H9 (cell line): ENCODE measurements around the gene SNRPA1. TPM values are rescaled to one million over a fixed set of nuclear protein-coding genes. Genes with fewer than 3 reads are reported as not detected.

Experiments used
- DNase-seq: peaks from one replicate; pipeline ENCODE4 v3.0.0-alpha.2; 2017
- H2AFZ ChIP-seq: one replicate; pipeline ENCODE4 v1.6.1; 2013; ENCODE audit warnings: mild to moderate bottlenecking, low read length, control low read depth, moderate library complexity
- H2AK5ac ChIP-seq: 2 replicates; pipeline ENCODE4 v1.6.1; 2013; ENCODE audit warnings: low read length, control low read depth, mixed read lengths; ENCODE audit not compliant: insufficient read length
- H2BK120ac ChIP-seq: one replicate; pipeline ENCODE4 v1.6.1; 2013; ENCODE audit warnings: low read depth, mild to moderate bottlenecking, low read length, control low read depth, inconsistent platforms; ENCODE audit not compliant: poor library complexity, severe bottlenecking
- H2BK12ac ChIP-seq: 2 replicates; pipeline ENCODE4 v1.6.1; 2013; ENCODE audit warnings: low read length, control low read depth, mixed read lengths, low read depth; ENCODE audit not compliant: insufficient read length
- H2BK15ac ChIP-seq: 2 replicates; pipeline ENCODE4 v1.6.1; 2013; ENCODE audit warnings: low read depth, low read length, control low read depth
- H2BK20ac ChIP-seq: one replicate; pipeline ENCODE4 v1.6.1; 2013; ENCODE audit warnings: low read depth, mild to moderate bottlenecking, low read length, control low read depth, inconsistent platforms; ENCODE audit not compliant: poor library complexity, severe bottlenecking
- H2BK5ac ChIP-seq: 2 replicates; pipeline ENCODE4 v1.6.1; 2013; ENCODE audit warnings: low read length, control low read depth, mixed read lengths; ENCODE audit not compliant: insufficient read length
- H3K14ac ChIP-seq: 2 replicates; pipeline ENCODE4 v1.6.1; 2013; ENCODE audit warnings: low read length, control low read depth; ENCODE audit not compliant: insufficient read depth
- H3K18ac ChIP-seq: 2 replicates; pipeline ENCODE4 v1.6.1; 2013; ENCODE audit warnings: low read depth, mild to moderate bottlenecking, mixed read lengths, low read length, control low read depth; ENCODE audit not compliant: insufficient read length
- H3K23ac ChIP-seq: 2 replicates; pipeline ENCODE4 v1.6.1; 2013; ENCODE audit warnings: low read length, control low read depth, mixed read lengths, low read depth; ENCODE audit not compliant: insufficient read length
- H3K23me2 ChIP-seq: 2 replicates; pipeline ENCODE4 v1.6.1; 2013; ENCODE audit warnings: low read depth, mild to moderate bottlenecking, mixed read lengths, low read length, control low read depth; ENCODE audit not compliant: insufficient read length, poor library complexity, severe bottlenecking
- H3K27ac ChIP-seq: 2 replicates; pipeline ENCODE4 v1.5.1; 2013; ENCODE audit warnings: low read length, control low read depth, mixed read lengths, low read depth; ENCODE audit not compliant: insufficient read length
- H3K27me3 ChIP-seq: 2 replicates; pipeline ENCODE4 v1.6.1; 2013; ENCODE audit warnings: low read length, control low read depth, inconsistent platforms; ENCODE audit not compliant: insufficient read depth
- H3K4ac ChIP-seq: 2 replicates; pipeline ENCODE4 v1.6.1; 2013; ENCODE audit warnings: low read depth, mild to moderate bottlenecking, control low read depth, inconsistent platforms, low read length, moderate library complexity
- H3K4me1 ChIP-seq: 2 replicates; pipeline ENCODE4 v1.6.1; 2013; ENCODE audit warnings: low read length, control low read depth, inconsistent platforms; ENCODE audit not compliant: insufficient read depth
- H3K4me2 ChIP-seq: 2 replicates; pipeline ENCODE4 v1.6.1; 2013; ENCODE audit warnings: low read length, control low read depth, mixed read lengths; ENCODE audit not compliant: insufficient read length, insufficient read depth
- H3K56ac ChIP-seq: 2 replicates; pipeline ENCODE4 v1.6.1; 2013; ENCODE audit warnings: low read depth, mild to moderate bottlenecking, mixed read lengths, low read length, control low read depth; ENCODE audit not compliant: insufficient read length
- H3K79me1 ChIP-seq: 2 replicates; pipeline ENCODE4 v1.6.1; 2013; ENCODE audit warnings: low read depth, mild to moderate bottlenecking, moderate library complexity, low read length, control low read depth, inconsistent platforms; ENCODE audit not compliant: insufficient read depth, poor library complexity, severe bottlenecking
- H3K79me2 ChIP-seq: 2 replicates; pipeline ENCODE4 v1.6.1; 2013; ENCODE audit warnings: low read length, control low read depth, inconsistent platforms; ENCODE audit not compliant: insufficient read depth
- H3K9ac ChIP-seq: 2 replicates; pipeline ENCODE4 v1.6.1; 2013; ENCODE audit warnings: low read length, control low read depth, mixed read lengths; ENCODE audit not compliant: insufficient read length; ENCODE audit errors: extremely low read depth
- H3K9me3 ChIP-seq: one replicate; pipeline ENCODE4 v1.6.1; 2013; ENCODE audit warnings: low read depth, low read length, inconsistent platforms; ENCODE audit not compliant: control insufficient read depth
- H3T11ph ChIP-seq: one replicate; pipeline ENCODE4 v1.6.1; 2013; ENCODE audit warnings: mild to moderate bottlenecking, low read length, control low read depth, inconsistent platforms
- H4K20me1 ChIP-seq: one replicate; pipeline ENCODE4 v1.6.1; 2013; ENCODE audit not compliant: control insufficient read depth, insufficient read length, insufficient read depth
- H4K5ac ChIP-seq: 2 replicates; pipeline ENCODE4 v1.6.1; 2013; ENCODE audit warnings: low read depth, mild to moderate bottlenecking, mixed read lengths, low read length, control low read depth; ENCODE audit not compliant: insufficient read length
- H4K8ac ChIP-seq: replicated peaks from 2 replicates; pipeline ENCODE4 v1.6.1; 2013; ENCODE audit warnings: low read length, control low read depth, mixed read lengths, low read depth; ENCODE audit not compliant: insufficient read length
- H4K91ac ChIP-seq: 2 replicates; pipeline ENCODE4 v1.6.1; 2013; ENCODE audit warnings: low read depth, mild to moderate bottlenecking, moderate library complexity, mixed read lengths, low read length, control low read depth; ENCODE audit not compliant: insufficient read length
- H3K27ac Mint-ChIP-seq, 3 experiments: 2 replicates in 2 of 3; 3 replicates in 1 of 3; pipeline ENCODE4 v1.8.0; 2020 to 2021; ENCODE audit warnings: mixed read lengths in 3 of 3, mild to moderate bottlenecking in 1 of 3, moderate library complexity in 1 of 3
- H3K27me3 Mint-ChIP-seq: 2 replicates; pipeline ENCODE4 v1.8.0; 2021; ENCODE audit warnings: low read depth, mild to moderate bottlenecking, moderate library complexity, mixed read lengths
- H3K36me3 Mint-ChIP-seq, 3 experiments: 2 replicates in 2 of 3; 3 replicates in 1 of 3; pipeline ENCODE4 v1.8.0; 2020 to 2021; ENCODE audit warnings: low read depth in 3 of 3, mixed read lengths in 3 of 3; ENCODE audit not compliant: insufficient read depth in 1 of 3
- H3K4me1 Mint-ChIP-seq, 2 experiments: 2 replicates each; pipeline ENCODE4 v1.8.0; 2020; ENCODE audit warnings: mixed read lengths in 2 of 2
- H3K4me3 Mint-ChIP-seq, 2 experiments: 2 replicates in 1 of 2; 3 replicates in 1 of 2; pipeline ENCODE4 v1.8.0; 2020 to 2021; ENCODE audit warnings: mild to moderate bottlenecking in 2 of 2, mixed read lengths in 2 of 2, moderate library complexity in 1 of 2
- H3K9me3 Mint-ChIP-seq, 2 experiments: 2 replicates in 1 of 2; 3 replicates in 1 of 2; pipeline ENCODE4 v1.8.0; 2020; ENCODE audit warnings: mild to moderate bottlenecking in 2 of 2, mixed read lengths in 2 of 2, moderate library complexity in 1 of 2
- CTCF ChIP-seq: fragments of 200-600 bp; sonication (generic); conservative IDR thresholded peaks from 3 replicates; pipeline ENCODE4 v1.8.0; 2021; ENCODE audit warnings: antibody characterized with exemption, mild to moderate bottlenecking
- WGBS: extraction: QIAGEN DNeasy Blood & Tissue Kit; methylation state at CpG from one replicate; pipeline ENCODE4 v1.1.7; 2013; ENCODE audit warnings: missing lambda C conversion rate, low lambda C conversion rate, mixed read lengths; ENCODE audit not compliant: insufficient read length; ENCODE audit errors: extremely low coverage; 5-methylcytosine and 5-hydroxymethylcytosine counted together
- total RNA-seq: library from RNA; stranded (reverse); gene quantifications from 2 replicates; pipeline ENCODE4 v1.2.1, GENCODE V29; 2021

The SNRPA1 gene
- total RNA-seq, 1 experiment from 2014 or later = 145 TPM

- Histone ChIP-seq H3K27me3 (no peaks in the 10 kb centered on the region), H3K79me2 (peaks cover 70% of the 10 kb centered on the region), H3K27ac (no peak overlapping the region), H4K8ac (no peak overlapping the region), H2BK5ac (no peak overlapping the region), H2AK5ac (no peak overlapping the region), H3K4me1 (peaks cover 11% of the 10 kb centered on the region), H3K56ac (no peak overlapping the region), H3K14ac (no peak overlapping the region), H2BK120ac (no peak overlapping the region), H4K20me1 (peaks cover 5% of the 10 kb centered on the region), H2AFZ (no peak overlapping the region), H3K4me2 (no peak overlapping the region), H2BK15ac (no peak overlapping the region), H2BK20ac (no peak overlapping the region), H3K79me1 (peaks cover 6% of the 10 kb centered on the region), H2BK12ac (no peak overlapping the region), H4K5ac (no peak overlapping the region), H3T11ph (no peak overlapping the region), H3K9ac (no peak overlapping the region), H3K4ac (no peak overlapping the region), H3K23ac (no peak overlapping the region), H3K9me3 (no peaks in the 10 kb centered on the region), H3K18ac (no peak overlapping the region), H3K23me2 (no peaks in the 10 kb centered on the region), H4K91ac (no peak overlapping the region)
- H3K36me3 Mint-ChIP-seq = peaks cover 6 to 10% (median 8%) of the 10 kb centered on the region in 3 experiments; a peak in 6 of 7 replicates
- H3K4me3 Mint-ChIP-seq = no peak overlapping the region
- H3K27me3 Mint-ChIP-seq = no peaks in the 10 kb centered on the region
- H3K9me3 Mint-ChIP-seq = no peaks in the 10 kb centered on the region
- no peak for TF ChIP-seq CTCF
- peaks cover 49 to 53% of the 10 kb centered on the region in 2 experiments for H3K4me1 Mint-ChIP-seq
- DNase-seq = no peak
- H3K27ac Mint-ChIP-seq = no peak overlapping the region
- no CpG with 5 or more reads among the region's 5 CpGs for WGBS
These were observed 54.7 kb downstream of the SNRPA1 start for GRCh38 chr15:101240358-101240757.
